ENCODE data around the gene APOL5.
"Not testable (repeated sequence)": the region's sequence is repeated elsewhere in the genome, so short reads cannot be mapped to it uniquely, and the experiment has no call there.

APOL5 gene

GRCh38 chr22:35717572-35717971, at the start of gene APOL5:
Gene APOL5, plus strand, starts transcription at chr22:35717872. Its CDS starts 0 bp downstream, at chr22:35717872.
- Histone ChIP-seq H3K27ac (no peak within 1 kb of the TSS), H3K79me2 (no peaks in the 10 kb centered on the region), H3K9me3 (ENCODE audit: control insufficient read depth, low read length) (no peaks in the 10 kb centered on the region), H2AFZ (no peak within 1 kb of the TSS), H3K36me3 (ENCODE audit: control insufficient read depth, insufficient read depth, low read length) (no peaks in the 10 kb centered on the region), H3K4me2 (ENCODE audit: low read length) (no peak within 1 kb of the TSS), H3K4me3 (ENCODE audit: low read depth, low read length) (no peak within 1 kb of the TSS), H3K9ac (no peak within 1 kb of the TSS), H3K4me1 (no peaks in the 10 kb centered on the region), H3K27me3 (ENCODE audit: control insufficient read depth, insufficient read depth, low read length) (no peaks in the 10 kb centered on the region)
- TF ChIP-seq, protein P1, sequence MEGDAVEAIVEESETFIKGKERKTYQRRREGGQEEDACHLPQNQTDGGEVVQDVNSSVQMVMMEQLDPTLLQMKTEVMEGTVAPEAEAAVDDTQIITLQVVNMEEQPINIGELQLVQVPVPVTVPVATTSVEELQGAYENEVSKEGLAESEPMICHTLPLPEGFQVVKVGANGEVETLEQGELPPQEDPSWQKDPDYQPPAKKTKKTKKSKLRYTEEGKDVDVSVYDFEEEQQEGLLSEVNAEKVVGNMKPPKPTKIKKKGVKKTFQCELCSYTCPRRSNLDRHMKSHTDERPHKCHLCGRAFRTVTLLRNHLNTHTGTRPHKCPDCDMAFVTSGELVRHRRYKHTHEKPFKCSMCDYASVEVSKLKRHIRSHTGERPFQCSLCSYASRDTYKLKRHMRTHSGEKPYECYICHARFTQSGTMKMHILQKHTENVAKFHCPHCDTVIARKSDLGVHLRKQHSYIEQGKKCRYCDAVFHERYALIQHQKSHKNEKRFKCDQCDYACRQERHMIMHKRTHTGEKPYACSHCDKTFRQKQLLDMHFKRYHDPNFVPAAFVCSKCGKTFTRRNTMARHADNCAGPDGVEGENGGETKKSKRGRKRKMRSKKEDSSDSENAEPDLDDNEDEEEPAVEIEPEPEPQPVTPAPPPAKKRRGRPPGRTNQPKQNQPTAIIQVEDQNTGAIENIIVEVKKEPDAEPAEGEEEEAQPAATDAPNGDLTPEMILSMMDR (IDR thresholded peaks at IDR 0.05): no peak

GRCh38 chr22:35674335-35674734, 43.3 kb upstream of the APOL5 start:
- no peak overlapping the region for H3K27ac ChIP-seq
- no peaks in the 10 kb centered on the region for H3K9me3 ChIP-seq (ENCODE audit: control insufficient read depth, low read length)
- H3K4me3 ChIP-seq (ENCODE audit: low read depth, low read length): no peak overlapping the region
- no peak overlapping the region for H3K9ac ChIP-seq
- H3K36me3 ChIP-seq (ENCODE audit: control insufficient read depth, insufficient read depth, low read length): no peaks in the 10 kb centered on the region
- TF ChIP-seq, protein P1 (IDR thresholded peaks at IDR 0.05): no peak
- H3K27me3 ChIP-seq (ENCODE audit: control insufficient read depth, insufficient read depth, low read length): no peaks in the 10 kb centered on the region
- H3K79me2 ChIP-seq: no peaks in the 10 kb centered on the region
- H3K4me2 ChIP-seq (ENCODE audit: low read length): no peak overlapping the region
- H3K4me1 ChIP-seq: no peaks in the 10 kb centered on the region
- H2AFZ ChIP-seq: no peak overlapping the region

GRCh38 chr22:35676065-35676464, 41.6 kb upstream of the APOL5 start:
- not testable (repeated sequence) for H3K4me2 ChIP-seq (ENCODE audit: low read length); H3K27ac ChIP-seq

DNA sequence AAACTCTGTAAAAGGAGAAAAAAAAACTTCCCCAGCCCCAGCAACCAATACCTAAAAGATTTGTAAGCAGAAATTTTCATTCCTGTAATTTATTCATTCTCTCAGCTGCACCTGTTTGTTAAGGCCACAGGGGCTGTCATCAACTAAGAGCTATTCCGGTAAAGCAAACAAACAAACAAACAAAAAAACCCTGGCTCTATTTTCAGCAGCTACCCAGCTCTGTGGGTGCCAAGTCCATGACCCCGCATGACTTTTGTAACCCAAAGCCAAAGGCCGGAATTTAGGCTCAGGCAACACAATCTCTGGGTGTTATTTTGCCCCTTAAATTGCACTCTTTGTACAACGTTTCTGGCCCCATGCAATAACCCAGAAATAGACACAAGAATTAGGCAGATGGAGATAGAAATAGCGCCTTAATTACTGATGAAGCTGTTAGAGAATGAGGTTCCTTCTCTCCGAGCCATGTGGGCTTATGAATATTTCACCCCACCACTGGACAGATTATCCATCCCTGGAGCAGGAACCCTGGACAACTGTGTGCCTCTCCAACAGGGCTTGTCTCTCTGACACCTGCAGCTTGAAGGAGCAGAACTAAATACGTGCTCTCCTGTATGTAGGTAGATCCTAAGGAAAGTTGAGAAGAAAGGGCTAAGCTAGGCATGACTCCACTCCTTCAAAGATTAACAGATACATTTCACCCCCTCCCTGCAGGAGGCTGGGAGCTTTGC, 40.0 kb upstream of the APOL5 start:
- H2AFZ ChIP-seq: no peak overlapping the region
- H3K9me3 ChIP-seq (ENCODE audit: control insufficient read depth, low read length): no peaks in the 10 kb centered on the region
- no peaks in the 10 kb centered on the region for H3K36me3 ChIP-seq (ENCODE audit: control insufficient read depth, insufficient read depth, low read length)
- TF ChIP-seq, protein P1 (IDR thresholded peaks at IDR 0.05): no peak
- H3K4me1 ChIP-seq: no peaks in the 10 kb centered on the region
- H3K79me2 ChIP-seq: no peaks in the 10 kb centered on the region
- H3K27me3 ChIP-seq (ENCODE audit: control insufficient read depth, insufficient read depth, low read length): no peaks in the 10 kb centered on the region
- H3K9ac ChIP-seq: no peak overlapping the region
- no peak overlapping the region for H3K4me2 ChIP-seq (ENCODE audit: low read length)
- H3K27ac ChIP-seq: no peak overlapping the region
- no peak overlapping the region for H3K4me3 ChIP-seq (ENCODE audit: low read depth, low read length)

More at GRCh38 chr22:35676065-35676464, 41.6 kb upstream of the APOL5 start:
- H3K9me3 ChIP-seq (ENCODE audit: control insufficient read depth, low read length); H2AFZ ChIP-seq; H3K36me3 ChIP-seq (ENCODE audit: control insufficient read depth, insufficient read depth, low read length); H3K79me2 ChIP-seq; H3K27me3 ChIP-seq (ENCODE audit: control insufficient read depth, insufficient read depth, low read length); H3K9ac ChIP-seq; H3K4me3 ChIP-seq (ENCODE audit: low read depth, low read length); H3K4me1 ChIP-seq: not testable (repeated sequence)

- no peaks in the 10 kb centered on the region for H3K36me3 ChIP-seq (ENCODE audit: control insufficient read depth, insufficient read depth, low read length)
- H3K4me1 ChIP-seq: no peaks in the 10 kb centered on the region
- no peaks in the 10 kb centered on the region for H3K27me3 ChIP-seq (ENCODE audit: control insufficient read depth, insufficient read depth, low read length)
- no peaks in the 10 kb centered on the region for H3K9me3 ChIP-seq (ENCODE audit: control insufficient read depth, low read length)
- H3K4me2 ChIP-seq (ENCODE audit: low read length): no peak overlapping the region
- no peak overlapping the region for H3K9ac ChIP-seq
- no peak overlapping the region for H2AFZ ChIP-seq
- no peaks in the 10 kb centered on the region for H3K79me2 ChIP-seq
- no peak overlapping the region for H3K27ac ChIP-seq
- TF ChIP-seq, protein P1 (IDR thresholded peaks at IDR 0.05): no peak
- no peak overlapping the region for H3K4me3 ChIP-seq (ENCODE audit: low read depth, low read length)
These were observed 38.8 kb upstream of the APOL5 start for GRCh38 chr22:35678836-35679235.

GRCh38 chr22:35679492-35679891, 38.2 kb upstream of the APOL5 start:
- H2AFZ ChIP-seq; H3K27me3 ChIP-seq (ENCODE audit: control insufficient read depth, insufficient read depth, low read length); H3K9ac ChIP-seq; H3K36me3 ChIP-seq (ENCODE audit: control insufficient read depth, insufficient read depth, low read length); H3K4me1 ChIP-seq; H3K79me2 ChIP-seq; H3K4me2 ChIP-seq (ENCODE audit: low read length); H3K27ac ChIP-seq; H3K4me3 ChIP-seq (ENCODE audit: low read depth, low read length); H3K9me3 ChIP-seq (ENCODE audit: control insufficient read depth, low read length): not testable (repeated sequence)
